GM18505 (cell line): ENCODE measurements around the gene ATF2.

Experiments used
- ATAC-seq: cut with Tn5 transposase; IDR thresholded peaks from one replicate; pipeline ENCODE4 v1.9.1; 2021; ENCODE audit not compliant: unreplicated experiment
- POLR2A ChIP-seq: IDR thresholded peaks from 4 replicates; pipeline ENCODE4 v1.6.1; 2011; ENCODE audit warnings: borderline replicate concordance; ENCODE audit not compliant: insufficient read depth, insufficient read length; ENCODE audit errors: extremely low read depth

ATF2 gene

GRCh38 chr2:175180701-175181103 lies 12.7 kb upstream of the ATF2 start:
- TF ChIP-seq POLR2A, result peak; percentile 36
- peak; percentile 60 for ATAC-seq

GRCh38 chr2:175176624-175177023 lies 8.6 kb upstream of the ATF2 start:
- no peak for TF ChIP-seq POLR2A
- ATAC-seq, result no peak

GRCh38 chr2:175175896-175176295 lies 7.9 kb upstream of the ATF2 start:
- ATAC-seq, result no peak
- TF ChIP-seq POLR2A, result no peak

- ATAC-seq, result no peak
- TF ChIP-seq POLR2A, result no peak
These were observed 7.3 kb upstream of the ATF2 start for GRCh38 chr2:175175320-175175719.

DNA sequence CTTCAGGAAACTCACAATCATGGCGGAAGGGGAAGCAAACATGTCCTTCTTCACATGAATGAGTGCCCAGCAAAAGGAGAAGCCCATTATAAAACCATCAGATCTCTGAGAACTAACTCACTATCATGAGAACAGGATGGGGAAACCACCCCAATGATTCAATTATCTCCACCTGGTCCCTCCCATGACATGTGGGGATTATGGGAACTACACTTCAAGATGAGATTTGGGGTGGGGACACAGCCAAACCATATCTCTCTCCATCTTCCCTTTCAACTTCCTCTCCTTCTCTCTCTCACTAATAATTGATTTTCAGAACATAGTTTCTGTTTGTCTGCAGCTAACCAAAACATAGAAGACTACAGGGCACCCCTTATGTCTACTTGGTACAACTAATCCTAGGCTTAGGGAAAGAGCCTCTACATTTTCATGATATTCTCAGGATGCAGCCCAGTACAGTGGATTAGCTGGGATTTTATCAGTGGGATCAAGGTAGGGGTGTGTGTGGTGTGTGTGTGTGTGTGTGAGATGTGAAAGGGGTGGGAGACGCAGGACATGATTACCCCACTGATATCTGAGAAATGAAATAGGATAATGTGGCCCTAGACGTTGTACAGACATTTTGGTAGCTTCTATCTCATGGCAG lies 2.8 kb upstream of the ATF2 start:
- no peak for ATAC-seq

GRCh38 chr2:175169191-175169590 lies 1.2 kb upstream of the ATF2 start:
- no peak for ATAC-seq
- no peak for TF ChIP-seq POLR2A

More for the DNA sequence above, 2.8 kb upstream of the ATF2 start:
- TF ChIP-seq POLR2A, result no peak

- TF ChIP-seq POLR2A, result peak; percentile 73
- peak; percentile 21 for ATAC-seq
These were observed 552 bp upstream of the ATF2 start for GRCh38 chr2:175168564-175168945.

GRCh38 chr2:175167076-175167791 lies 769 bp downstream of the ATF2 start:
- ATAC-seq, result peak; percentile 3
- no peak for TF ChIP-seq POLR2A

- no peak for TF ChIP-seq POLR2A
- no peak for ATAC-seq
These were observed 1.7 kb downstream of the ATF2 start for GRCh38 chr2:175166216-175166824.

DNA sequence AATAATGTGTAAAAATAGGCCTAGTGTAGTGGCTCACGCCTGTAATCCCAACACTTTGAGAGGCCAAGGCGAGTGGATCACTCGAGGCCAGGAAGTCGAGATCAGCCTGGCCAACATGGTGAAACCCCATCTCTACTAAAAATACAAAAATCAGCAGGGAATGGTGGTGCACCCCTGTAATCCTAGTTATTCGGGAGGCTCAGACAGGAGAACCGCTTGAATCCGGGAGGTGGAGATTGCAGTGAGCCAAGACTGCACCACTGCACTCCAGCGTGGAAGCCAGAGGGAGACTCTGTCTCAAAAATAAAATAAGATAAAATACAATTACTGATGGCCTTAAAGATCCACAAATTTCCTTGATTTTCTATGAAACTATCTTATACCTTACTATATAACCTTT lies 3.8 kb downstream of the ATF2 start:
- TF ChIP-seq POLR2A, result no peak
- no peak for ATAC-seq

DNA sequence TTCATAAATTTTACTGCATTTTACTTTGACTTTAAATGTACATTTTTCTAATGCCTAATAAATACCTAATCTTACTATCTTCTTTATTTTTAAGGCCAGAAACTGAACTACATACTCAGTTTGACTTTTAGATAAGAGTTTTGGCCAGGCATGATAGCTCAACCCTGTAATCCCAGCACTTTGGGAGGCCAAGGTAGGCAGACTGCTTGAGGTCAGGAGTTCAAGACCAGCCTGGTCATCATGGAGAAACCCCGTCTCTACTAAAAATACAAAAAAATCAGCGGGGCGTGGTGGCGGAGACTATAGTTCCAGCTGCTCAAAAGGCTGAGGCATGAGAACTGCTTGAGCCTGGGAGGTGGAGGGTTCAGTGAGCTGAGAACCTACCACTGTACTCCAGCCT lies 9.1 kb downstream of the ATF2 start:
- ATAC-seq, result no peak
- no peak for TF ChIP-seq POLR2A

- ATAC-seq, result no peak
- no peak for TF ChIP-seq POLR2A
These were observed 11.5 kb downstream of the ATF2 start for GRCh38 chr2:175156534-175156933.

DNA sequence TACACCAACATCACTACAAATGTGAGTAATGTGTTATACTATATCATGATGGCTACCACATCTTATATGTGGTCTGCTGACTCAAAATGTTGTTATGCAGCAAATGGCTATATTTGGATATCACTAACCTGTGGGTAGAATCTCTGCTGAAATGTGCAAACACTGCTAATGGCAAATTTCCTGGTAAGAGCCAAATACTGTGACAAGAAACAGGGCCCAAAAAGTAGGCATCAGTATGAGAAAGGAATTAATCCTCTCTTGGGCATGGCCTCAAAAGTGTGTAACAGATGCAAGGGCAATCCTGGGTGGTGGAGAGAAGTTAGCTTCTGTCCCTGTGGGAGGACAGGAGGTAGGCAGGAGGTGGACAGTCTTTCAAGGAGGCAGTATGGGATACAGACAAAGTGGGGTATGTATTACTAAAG lies 13.3 kb downstream of the ATF2 start:
- TF ChIP-seq POLR2A, result no peak
- peak; percentile 74 for ATAC-seq

GRCh38 chr2:175152242-175152641 lies 15.8 kb downstream of the ATF2 start:
- TF ChIP-seq POLR2A, result no peak
- peak; percentile 59 for ATAC-seq
